ENCODE data around the gene ATP6V1E1.
"Not testable (repeated sequence)": the region's sequence is repeated elsewhere in the genome, so short reads cannot be mapped to it uniquely, and the experiment has no call there.

ATP6V1E1 gene

DNA sequence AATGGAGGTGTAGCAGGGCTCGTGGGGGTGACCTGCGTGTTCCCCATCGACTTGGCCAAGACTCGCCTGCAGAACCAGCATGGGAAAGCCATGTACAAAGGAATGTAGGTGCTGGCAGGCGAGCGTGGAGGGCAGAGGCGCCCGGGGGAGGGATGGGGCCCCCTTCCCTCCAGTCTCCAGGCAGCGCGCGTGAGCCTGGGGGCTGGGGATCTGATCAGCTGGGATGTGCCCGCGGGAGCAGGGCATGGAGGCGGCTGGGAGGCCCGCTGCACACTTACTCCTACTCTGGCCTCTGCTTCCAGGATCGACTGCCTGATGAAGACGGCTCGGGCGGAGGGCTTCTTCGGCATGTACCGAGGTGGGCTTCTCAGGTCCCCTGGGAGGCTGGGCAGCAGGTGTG lies 47.5 kb downstream of the ATP6V1E1 start:
- DNase-seq (ENCODE audit: low read depth) = no peak

GRCh38 chr22:17580441-17581031 lies 48.0 kb downstream of the ATP6V1E1 start:
- DNase-seq (ENCODE audit: low read depth) = no peak

DNA sequence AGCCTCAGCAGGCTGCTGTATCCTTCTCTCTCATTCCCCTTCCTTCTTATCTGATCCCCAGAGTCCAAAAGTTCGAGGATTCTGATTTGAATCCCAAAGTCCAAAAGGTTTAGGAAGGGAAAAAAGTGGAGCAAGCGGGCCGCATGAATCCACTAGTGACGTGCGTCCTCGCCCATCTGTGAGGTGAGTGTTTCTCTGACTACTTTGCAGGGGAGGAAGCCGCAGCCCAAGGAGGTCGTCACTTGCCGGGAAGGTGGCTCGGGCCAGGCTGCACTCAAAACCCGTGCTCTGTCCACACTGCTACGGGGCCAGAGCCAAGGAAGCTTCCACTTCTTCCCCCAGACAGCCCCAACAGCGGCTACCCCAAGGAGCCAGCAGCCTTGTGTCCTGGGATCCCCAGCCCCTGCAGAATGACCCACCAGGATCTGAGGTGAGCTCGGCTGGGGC lies 49.0 kb downstream of the ATP6V1E1 start:
- DNase-seq (ENCODE audit: low read depth) = no peak

- DNase-seq (ENCODE audit: low read depth) = no peak
Measured at GRCh38 chr22:17578136-17578754, 50.3 kb downstream of the ATP6V1E1 start.

DNA sequence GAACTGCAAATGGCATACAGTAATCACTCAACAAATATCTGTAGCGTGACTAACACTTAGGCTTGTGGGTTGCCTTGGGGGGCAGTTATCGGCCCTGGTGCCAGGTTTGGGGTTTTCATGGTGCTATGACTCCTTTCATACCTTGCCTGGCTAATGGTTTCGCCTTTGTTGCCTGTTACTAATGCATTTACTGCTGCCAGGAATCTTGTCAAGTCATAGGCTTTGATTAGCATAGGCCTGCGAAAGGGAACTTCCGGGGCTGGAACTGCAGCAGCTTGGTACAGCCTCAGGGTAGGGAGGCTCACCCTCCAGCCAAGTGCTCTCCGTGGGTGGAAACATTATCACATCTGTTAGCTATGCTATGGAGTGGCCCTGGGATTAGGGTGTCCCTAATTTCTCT lies 52.1 kb downstream of the ATP6V1E1 start:
- no peak for DNase-seq (ENCODE audit: low read depth)

- DNase-seq (ENCODE audit: low read depth) = no peak
Measured at GRCh38 chr22:17575681-17576080, 52.9 kb downstream of the ATP6V1E1 start.

DNA sequence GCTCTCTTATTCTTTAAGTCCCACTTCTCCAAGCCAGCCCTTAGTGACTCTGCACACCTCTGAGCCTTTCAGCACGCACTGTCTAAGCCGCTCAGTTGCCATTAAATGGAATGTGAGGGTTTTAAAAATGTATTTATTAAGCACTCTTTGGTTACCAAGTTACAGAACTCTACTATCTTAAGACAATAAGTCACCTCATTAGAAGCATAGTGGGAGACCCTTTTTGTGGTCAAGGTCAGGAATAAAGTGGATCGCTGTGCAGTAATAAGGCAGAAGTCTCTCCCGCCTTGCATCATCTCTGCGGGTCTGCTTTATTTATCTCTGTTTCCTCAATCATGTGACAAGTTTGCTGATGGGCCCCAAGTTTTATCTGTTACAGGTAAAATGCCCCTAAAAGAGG lies 53.4 kb downstream of the ATP6V1E1 start:
- DNase-seq (ENCODE audit: low read depth) = no peak

- no peak for DNase-seq (ENCODE audit: low read depth)
Measured at GRCh38 chr22:17570851-17571631, 57.5 kb downstream of the ATP6V1E1 start.

DNA sequence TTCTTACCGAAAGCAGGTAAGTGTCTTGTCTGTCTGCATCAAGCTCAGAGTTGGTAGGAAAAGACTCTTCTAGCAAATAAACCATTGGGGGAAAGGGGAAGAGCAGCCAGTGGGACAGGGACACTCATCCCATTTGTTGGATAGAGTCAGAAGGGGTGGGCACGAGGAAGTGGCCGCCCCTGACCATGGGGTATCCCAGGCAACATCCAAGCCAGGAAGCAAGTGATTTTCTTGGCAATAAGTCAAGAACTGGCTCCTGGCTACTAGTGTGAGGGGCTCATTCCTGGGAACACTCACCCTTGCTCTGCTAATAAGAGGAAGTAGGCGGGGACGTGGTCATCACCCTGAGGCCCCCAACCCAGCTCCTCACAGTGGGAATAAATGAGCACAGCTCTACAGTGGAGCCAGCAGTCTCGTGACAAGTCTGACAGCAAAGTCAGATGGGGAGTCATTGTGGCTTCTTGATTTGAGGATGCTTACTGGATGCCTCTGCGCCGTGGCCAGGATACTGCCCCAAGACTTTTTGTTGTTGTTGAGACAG lies 58.5 kb downstream of the ATP6V1E1 start:
- no peak for DNase-seq (ENCODE audit: low read depth)

- DNase-seq (ENCODE audit: low read depth) = no peak
Measured at GRCh38 chr22:17566776-17567175, 61.8 kb downstream of the ATP6V1E1 start.

DNA sequence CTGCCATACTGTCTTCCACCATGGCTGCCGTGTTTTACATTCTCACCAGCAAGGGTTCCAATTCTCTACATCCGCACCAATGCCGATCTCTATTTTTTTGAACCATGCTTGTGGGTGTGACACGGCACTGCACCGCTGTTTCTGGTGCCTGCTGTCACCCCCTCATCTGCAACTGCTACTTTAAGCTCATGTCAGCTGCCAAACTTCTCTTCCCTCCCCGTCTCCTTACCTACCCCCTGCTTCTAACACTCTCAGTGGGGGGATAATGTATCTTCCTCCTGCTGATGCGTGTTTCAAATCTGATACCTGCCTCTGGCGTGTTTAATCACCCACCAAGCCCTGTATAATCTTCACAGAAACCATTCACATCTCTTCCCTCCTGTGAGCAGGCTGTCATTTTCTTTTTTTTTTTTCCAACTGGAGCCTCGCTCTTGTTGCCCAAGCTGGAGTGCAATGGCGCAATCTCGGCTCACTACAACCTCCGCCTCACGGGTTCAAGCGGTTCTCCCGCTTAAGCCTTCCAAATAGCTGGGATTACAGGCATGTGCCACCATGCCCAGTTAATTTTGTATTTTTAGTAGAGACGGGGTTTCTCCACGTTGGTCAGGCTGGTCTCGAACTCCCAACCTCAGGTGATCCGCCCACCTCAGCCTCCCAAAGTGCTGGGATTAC lies 62.4 kb downstream of the ATP6V1E1 start:
- not testable (repeated sequence) for DNase-seq (ENCODE audit: low read depth)

DNA sequence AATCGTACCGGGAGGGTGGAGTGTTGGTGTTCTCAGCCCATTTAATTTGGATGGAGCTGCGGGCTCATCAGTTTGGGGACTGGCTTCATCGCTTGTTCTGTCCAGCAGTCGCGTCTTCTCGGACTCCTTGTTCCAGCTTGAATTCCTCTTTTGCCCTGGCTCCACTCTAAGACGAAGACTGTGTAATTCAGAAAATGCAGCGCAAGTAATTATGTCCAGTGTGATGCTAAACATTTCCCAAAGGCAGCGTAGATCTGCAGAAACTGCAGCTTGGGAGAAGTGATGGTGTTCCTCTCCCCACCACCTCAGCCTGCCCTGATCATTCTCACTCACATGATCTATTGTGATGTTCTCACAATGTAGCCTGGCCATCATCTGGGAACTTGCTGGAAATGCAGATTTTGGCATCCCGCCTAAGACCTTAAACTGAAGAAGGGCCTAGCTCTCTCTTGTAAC lies 64.6 kb downstream of the ATP6V1E1 start:
- DNase-seq (ENCODE audit: low read depth) = no peak

- no peak for DNase-seq (ENCODE audit: low read depth)
Measured at GRCh38 chr22:17562906-17563870, 65.4 kb downstream of the ATP6V1E1 start, which contains the start of gene SLC25A18. Gene SLC25A18, plus strand, starts transcription at chr22:17563498. Its CDS starts 16,447 bp downstream, at chr22:17579945.

DNA sequence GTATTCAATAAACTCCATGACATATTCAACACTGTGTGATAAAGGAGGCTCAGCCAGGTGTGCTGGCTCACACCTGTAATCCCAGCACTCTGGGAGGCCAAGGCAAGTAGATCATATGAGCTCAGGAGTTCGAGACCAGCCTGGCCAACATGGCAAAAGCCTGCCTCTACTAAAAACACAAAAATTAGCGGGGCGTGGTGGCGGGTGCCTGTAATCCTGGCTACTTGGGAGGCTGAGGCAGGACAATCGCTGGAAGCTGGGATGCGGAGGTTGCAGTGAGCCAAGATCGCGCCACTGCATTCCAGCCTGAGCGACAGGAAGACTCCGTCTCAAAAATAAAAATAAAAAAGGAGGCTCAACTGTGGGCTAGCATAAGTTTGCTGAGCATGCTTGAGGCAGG lies 69.4 kb downstream of the ATP6V1E1 start:
- no peak for DNase-seq (ENCODE audit: low read depth)

DNA sequence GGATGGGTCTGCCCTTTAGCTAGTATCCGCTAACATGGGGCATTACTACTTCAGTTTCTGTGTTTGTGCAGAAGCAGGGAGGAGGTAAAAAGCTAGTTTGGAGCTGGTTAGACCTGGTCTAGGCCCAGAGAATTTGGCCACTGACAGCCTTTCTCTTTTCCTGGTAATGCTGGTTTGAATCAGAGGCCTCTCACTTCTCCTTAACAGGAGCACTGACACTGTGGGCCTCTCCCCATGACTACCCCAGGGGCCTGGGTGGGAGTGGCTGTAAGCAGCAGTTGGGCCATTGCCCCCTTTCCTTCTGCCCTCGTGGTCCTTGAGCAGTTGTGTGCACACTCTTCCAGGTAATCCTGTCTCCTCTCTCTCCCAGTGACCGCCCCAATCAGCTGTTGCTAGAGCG lies 73.7 kb downstream of the ATP6V1E1 start:
- DNase-seq (ENCODE audit: low read depth) = no peak

DNA sequence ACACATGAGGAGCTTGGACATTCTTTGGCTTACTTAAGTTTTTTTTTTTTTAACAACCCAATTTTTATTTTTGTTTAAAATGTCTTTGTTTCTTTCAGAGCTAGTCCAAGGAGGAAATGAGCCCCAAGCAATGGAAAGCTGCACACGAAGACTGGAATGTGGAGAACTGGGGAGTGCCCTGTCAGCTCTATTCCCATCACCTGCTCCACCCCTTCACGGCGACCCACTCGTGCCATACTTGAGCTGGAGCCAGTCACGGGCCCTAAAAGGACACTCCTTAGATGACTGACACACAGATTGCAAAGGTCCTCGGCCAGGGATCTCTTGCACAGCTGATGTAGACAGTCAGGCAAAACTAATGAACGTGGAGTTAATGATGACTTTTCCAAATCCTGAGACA lies 75.8 kb downstream of the ATP6V1E1 start:
- no peak for DNase-seq (ENCODE audit: low read depth)

DNA sequence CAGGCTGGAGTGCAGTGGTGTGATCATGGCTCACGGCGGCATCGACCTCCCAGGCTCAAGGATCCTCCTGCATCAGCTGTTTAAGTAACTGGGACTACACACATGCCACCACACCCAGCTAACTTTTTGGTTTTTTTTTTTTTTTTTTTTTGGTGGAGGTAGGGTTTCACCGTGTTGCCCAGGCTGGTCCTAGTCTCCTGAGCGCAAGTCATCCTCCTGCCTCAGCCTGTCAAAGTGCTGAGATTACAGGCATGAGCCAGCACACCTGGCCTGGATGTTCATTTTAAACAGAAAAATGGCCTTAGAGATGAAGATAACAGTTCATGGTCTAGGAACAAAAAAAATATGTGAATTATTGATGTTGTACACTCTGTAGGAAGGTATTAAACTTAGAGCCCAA lies 78.9 kb downstream of the ATP6V1E1 start:
- no peak for DNase-seq (ENCODE audit: low read depth)

DNA sequence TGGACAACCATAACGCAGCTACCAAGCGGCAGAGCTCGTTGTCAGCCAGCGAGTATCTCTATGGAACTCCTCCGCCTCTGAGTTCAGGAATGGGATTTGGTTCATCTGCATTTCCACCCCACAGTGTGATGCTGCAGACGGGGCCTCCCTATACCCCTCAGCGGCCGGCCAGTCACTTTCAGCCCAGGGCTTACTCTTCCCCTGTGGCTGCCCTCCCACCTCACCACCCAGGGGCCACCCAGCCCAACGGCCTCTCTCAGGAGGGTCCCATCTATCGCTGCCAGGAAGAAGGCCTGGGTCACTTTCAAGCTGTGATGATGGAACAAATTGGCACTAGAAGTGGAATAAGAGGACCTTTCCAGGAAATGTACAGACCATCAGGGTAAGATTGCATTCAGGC lies 79.4 kb downstream of the ATP6V1E1 start:
- no peak for DNase-seq (ENCODE audit: low read depth)

GRCh38 chr22:17548756-17549035 lies 79.9 kb downstream of the ATP6V1E1 start:
- no peak for DNase-seq (ENCODE audit: low read depth)

DNA sequence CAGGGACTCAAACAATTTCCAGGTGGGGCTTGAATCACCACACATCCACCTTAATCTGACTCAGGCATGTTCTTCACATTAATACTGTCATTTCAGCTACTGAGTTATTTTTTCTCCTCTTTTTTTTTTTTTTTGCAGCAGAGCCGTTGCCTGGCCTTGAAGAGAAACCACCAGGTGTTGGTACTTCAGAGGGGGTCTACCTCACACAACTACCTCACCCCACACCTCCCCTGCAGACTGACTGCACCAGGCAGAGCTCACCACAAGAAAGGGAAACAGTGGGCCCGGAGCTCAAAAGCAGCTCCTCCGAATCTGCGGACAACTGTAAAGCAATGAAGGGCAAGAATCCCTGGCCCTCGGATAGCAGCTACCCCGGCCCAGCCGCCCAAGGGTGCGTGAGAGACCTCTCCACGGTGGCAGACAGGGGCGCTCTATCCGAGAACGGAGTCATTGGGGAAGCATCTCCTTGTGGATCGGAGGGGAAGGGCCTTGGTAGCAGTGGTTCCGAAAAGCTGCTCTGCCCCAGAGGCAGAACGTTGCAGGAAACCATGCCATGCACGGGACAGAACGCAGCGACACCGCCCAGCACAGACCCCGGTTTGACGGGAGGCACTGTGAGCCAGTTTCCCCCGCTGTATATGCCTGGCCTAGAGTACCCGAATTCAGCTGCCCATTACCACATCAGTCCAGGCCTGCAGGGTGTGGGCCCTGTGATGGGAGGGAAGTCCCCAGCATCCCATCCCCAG lies 80.4 kb downstream of the ATP6V1E1 start:
- no peak for DNase-seq (ENCODE audit: low read depth)

DNA sequence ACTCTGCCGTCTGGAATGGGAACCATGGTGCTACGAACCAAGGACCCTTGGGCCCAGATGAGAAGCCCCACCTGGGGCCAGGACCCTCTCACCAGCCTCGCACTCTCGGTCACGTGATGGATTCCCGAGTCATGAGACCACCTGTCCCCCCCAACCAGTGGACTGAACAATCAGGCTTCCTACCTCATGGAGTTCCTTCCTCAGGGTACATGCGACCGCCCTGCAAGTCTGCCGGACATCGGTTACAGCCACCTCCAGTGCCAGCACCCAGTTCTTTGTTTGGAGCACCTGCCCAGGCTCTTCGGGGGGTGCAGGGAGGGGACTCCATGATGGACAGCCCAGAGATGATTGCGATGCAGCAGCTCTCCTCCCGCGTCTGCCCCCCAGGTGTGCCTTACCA lies 86.1 kb downstream of the ATP6V1E1 start:
- DNase-seq (ENCODE audit: low read depth) = no peak
